CD4-positive, CD25-positive, alpha-beta regulatory T cell (primary cell): ENCODE data around the gene ASPM. TPM values are rescaled to one million over a fixed set of nuclear protein-coding genes. Genes with fewer than 3 reads are reported as not detected.
A peak's percentile ranks its signal among the peaks of the same experiment; 100 is the strongest.

Experiments used
- ATAC-seq, 2 donors: fragments of 150-1000 bp; cut with Tn5 transposase; one replicate each; pipeline ENCODE4 v1.10.0; 2021; ENCODE audit warnings: low read depth in 2 of 2, moderate number of reproducible peaks in 2 of 2, moderate library complexity in 1 of 2
- DNase-seq, 3 donors: peaks; one replicate each; pipeline versions ENCODE4 v3.0.0 to v3.0.0-alpha.2; 2012 to 2022; ENCODE audit warnings: mixed read lengths in 1 of 3
- H3K27ac ChIP-seq: one replicate; pipeline ENCODE4 v1.7.0; 2013; ENCODE audit warnings: mild to moderate bottlenecking, low read length; ENCODE audit not compliant: insufficient read depth, poor library complexity, severe bottlenecking
- H3K27me3 ChIP-seq: one replicate; pipeline ENCODE4 v1.7.0; 2013; ENCODE audit warnings: low read length; ENCODE audit not compliant: control insufficient read depth, insufficient read depth
- H3K36me3 ChIP-seq: one replicate; pipeline ENCODE4 v1.7.0; 2013; ENCODE audit warnings: mild to moderate bottlenecking, low read length, moderate library complexity; ENCODE audit not compliant: control insufficient read depth, insufficient read depth
- H3K4me1 ChIP-seq: 2 replicates; pipeline ENCODE4 v1.7.0; 2013; ENCODE audit warnings: mild to moderate bottlenecking, low read length; ENCODE audit not compliant: insufficient read depth, control insufficient read depth, poor library complexity, severe bottlenecking
- H3K4me3 ChIP-seq: one replicate; pipeline ENCODE4 v1.7.0; 2013; ENCODE audit warnings: low read depth, mild to moderate bottlenecking, low read length, moderate library complexity
- H3K9me3 ChIP-seq, 2 experiments: 1 replicate in 1 of 2; 2 replicates in 1 of 2; pipeline ENCODE4 v1.7.0; 2013; ENCODE audit warnings: low read length in 2 of 2, mild to moderate bottlenecking in 1 of 2, moderate library complexity in 1 of 2; ENCODE audit not compliant: control insufficient read depth in 2 of 2
- H3K27ac Mint-ChIP-seq, 3 donors: one replicate each; pipeline ENCODE4 v1.8.0; 2020 to 2022; ENCODE audit warnings: mild to moderate bottlenecking in 3 of 3, mixed read lengths in 3 of 3, moderate library complexity in 2 of 3
- H3K27me3 Mint-ChIP-seq: one replicate; pipeline ENCODE4 v1.8.0; 2022; ENCODE audit warnings: mild to moderate bottlenecking, mixed read lengths
- H3K36me3 Mint-ChIP-seq: one replicate; pipeline ENCODE4 v1.8.0; 2020; ENCODE audit warnings: mixed read lengths
- H3K4me1 Mint-ChIP-seq, 4 donors: one replicate each; pipeline ENCODE4 v1.8.0; 2020 to 2022; ENCODE audit warnings: mixed read lengths in 4 of 4, mild to moderate bottlenecking in 1 of 4
- H3K4me3 Mint-ChIP-seq, 4 donors: one replicate each; pipeline ENCODE4 v1.8.0; 2020 to 2022; ENCODE audit warnings: mild to moderate bottlenecking in 4 of 4, mixed read lengths in 4 of 4, moderate library complexity in 3 of 4
- H3K9me3 Mint-ChIP-seq, 7 donors: one replicate each; pipeline ENCODE4 v1.8.0; 2020 to 2022; ENCODE audit warnings: mixed read lengths in 7 of 7, mild to moderate bottlenecking in 3 of 7, moderate library complexity in 2 of 7
- polyA plus RNA-seq, 4 donors: library from polyadenylated mRNA; unstranded; fragments of 300-500 nt; fragmentation: Illumina TruSeq; gene quantifications; one replicate each; pipeline ENCODE4 v1.2.3, GENCODE V29; 2021
- total RNA-seq: library from RNA; stranded (reverse); gene quantifications from one replicate; pipeline ENCODE4 v1.2.3, GENCODE V29; 2022

ASPM gene
- total and polyA plus RNA-seq, 5 donors from 2014 or later = 0.37 to 3.2 (median 0.62) TPM

DNA sequence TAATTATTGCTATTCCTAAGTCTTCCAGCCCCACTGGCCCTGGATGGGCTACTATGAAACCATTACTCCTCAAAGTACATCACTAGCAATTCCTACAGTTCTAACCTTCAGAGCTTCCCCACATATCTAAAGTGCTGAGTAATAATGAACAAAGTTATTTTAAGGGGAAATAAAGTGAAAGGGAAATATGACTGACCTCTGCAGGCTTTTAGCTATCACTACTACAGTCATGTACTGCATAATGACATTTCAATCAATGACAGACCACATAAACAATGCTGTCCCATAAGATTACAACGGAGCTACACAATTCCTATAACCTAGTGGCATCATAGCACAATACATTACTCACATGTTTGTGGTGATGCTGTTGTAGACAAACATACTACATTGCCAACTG, 32.5 kb upstream of the ASPM start:
- DNase-seq (no peak), ATAC-seq (no peak)
- H3K27me3 ChIP-seq = no peaks in the 10 kb centered on the region
- H3K9me3 Mint-ChIP-seq = no peaks in the 10 kb centered on the region
- H3K27me3 Mint-ChIP-seq = no peaks in the 10 kb centered on the region
- peaks cover 12 to 33% (median 20%) of the 10 kb centered on the region in 4 donors for H3K4me1 Mint-ChIP-seq
- H3K27ac Mint-ChIP-seq = no peak overlapping the region
- H3K4me3 Mint-ChIP-seq = no peak overlapping the region
- no peaks in the 10 kb centered on the region for H3K9me3 ChIP-seq
- peaks cover 60% of the 10 kb centered on the region for H3K36me3 ChIP-seq
- no peak overlapping the region for H3K4me3 ChIP-seq
- peaks cover 13% of the 10 kb centered on the region for H3K36me3 Mint-ChIP-seq
- peaks cover 11% of the 10 kb centered on the region for H3K4me1 ChIP-seq
- H3K27ac ChIP-seq = no peak overlapping the region

DNA sequence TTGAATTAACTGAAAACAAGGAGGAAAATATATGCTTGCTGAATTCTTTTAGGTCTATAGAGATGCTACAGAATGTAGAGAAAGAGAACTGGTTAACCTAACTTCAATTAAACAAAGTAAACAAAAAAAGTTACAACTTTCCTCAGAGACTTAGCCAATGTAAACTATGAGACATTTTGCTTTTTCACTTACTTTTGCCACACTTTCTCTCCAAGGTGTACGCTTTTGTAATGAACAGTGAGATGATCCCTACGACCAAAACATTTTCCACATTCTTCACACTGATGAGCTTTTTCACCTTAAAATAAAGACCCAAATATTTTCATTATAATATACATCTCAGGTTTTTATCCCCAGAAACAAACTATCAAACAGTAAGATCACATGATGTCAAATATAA, 28.3 kb upstream of the ASPM start:
- no peaks in the 10 kb centered on the region for H3K27me3 ChIP-seq
- H3K27ac Mint-ChIP-seq = no peak overlapping the region
- no peak overlapping the region for H3K4me3 ChIP-seq
- H3K36me3 Mint-ChIP-seq = peaks cover 22% of the 10 kb centered on the region
- H3K27me3 Mint-ChIP-seq = no peaks in the 10 kb centered on the region
- no peaks in the 10 kb centered on the region for H3K4me1 ChIP-seq
- no peak overlapping the region for H3K27ac ChIP-seq
- H3K36me3 ChIP-seq = peaks cover 75% of the 10 kb centered on the region
- no peak overlapping the region for H3K4me3 Mint-ChIP-seq
- DNase-seq = no peak
- no peaks in the 10 kb centered on the region for H3K9me3 ChIP-seq
- H3K4me1 Mint-ChIP-seq = peaks cover 0 to 9% (median 5%) of the 10 kb centered on the region in 4 donors
- ATAC-seq = no peak
- no peaks in the 10 kb centered on the region for H3K9me3 Mint-ChIP-seq

DNA sequence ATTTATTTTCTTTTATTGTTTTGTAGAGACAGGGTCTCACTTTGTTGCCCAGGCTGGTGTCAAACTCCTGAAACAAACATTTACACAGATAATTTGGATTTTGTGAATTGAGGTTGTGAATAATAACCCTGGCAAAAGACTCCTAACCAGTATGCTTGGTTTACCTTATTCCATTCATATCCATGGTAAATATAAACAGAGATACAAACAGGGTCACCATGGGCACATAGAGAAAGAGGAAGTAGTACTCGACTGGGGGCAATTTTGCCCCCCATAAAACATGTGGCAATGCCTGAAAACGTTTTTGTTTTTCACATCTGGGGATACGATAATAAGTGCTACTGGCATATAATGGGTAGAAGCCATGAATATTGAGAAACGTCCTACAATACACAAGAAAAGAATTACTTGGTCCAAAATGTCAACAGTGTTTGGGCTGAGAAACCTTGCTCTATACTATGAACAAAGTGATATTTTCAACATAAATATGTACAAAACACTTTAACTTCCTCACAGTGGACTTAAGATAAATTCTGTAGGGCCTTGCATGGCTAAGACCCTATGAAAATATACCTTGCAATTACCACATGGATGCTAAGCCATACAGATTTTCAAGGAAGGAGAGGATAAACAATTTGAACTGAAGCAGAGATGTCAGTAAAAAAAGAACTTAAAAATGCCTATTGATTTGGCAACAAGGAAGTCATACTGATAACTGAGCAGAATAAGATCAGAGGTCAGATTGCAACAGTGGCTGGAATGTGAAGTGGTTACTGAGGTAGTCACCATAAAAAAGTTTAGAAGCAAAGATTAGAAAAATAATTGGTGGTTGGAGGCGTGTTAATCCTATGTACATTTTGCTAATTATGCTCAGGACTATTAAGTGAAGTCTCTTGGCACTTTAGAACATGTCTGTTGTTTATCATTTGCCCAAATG, 27.4 kb upstream of the ASPM start:
- Histone ChIP-seq H3K36me3 (peaks cover 69% of the 10 kb centered on the region), H3K4me1 (no peaks in the 10 kb centered on the region), H3K27me3 (no peaks in the 10 kb centered on the region), H3K4me3 (no peak overlapping the region), H3K27ac (no peak overlapping the region), H3K9me3 (no peaks in the 10 kb centered on the region)
- ATAC-seq (no peak), DNase-seq (no peak)
- Mint-ChIP-seq H3K27ac (peak overlapping the region in 2 of 3 donors; percentile 30 to 32), H3K36me3 (peaks cover 26% of the 10 kb centered on the region), H3K9me3 (no peaks in the 10 kb centered on the region), H3K27me3 (no peaks in the 10 kb centered on the region), H3K4me3 (no peak overlapping the region), H3K4me1 (peaks cover 0 to 11% (median 5%) of the 10 kb centered on the region in 4 donors)

DNA sequence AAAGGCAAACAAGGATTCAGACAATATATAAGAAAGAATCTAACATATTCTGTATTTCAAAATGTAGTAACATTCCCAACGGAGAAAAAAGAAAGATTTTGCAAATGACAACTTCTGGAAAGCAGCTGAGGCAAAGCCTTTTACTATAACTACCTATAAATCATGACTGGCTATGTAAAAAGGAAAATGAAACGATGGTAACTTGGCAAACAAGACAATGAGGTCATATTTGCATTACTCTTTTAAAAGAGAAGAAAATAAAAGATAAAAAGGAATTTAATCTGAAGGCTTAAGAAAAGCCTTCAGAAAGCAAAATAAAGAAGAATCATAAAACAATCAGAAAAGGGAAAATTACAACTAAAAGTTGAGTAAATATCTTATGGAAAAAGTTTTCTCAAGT, 25.1 kb upstream of the ASPM start:
- Mint-ChIP-seq H3K4me3 (no peak overlapping the region), H3K27me3 (no peaks in the 10 kb centered on the region), H3K9me3 (no peaks in the 10 kb centered on the region), H3K27ac (no peak overlapping the region), H3K36me3 (peaks cover 34% of the 10 kb centered on the region), H3K4me1 (peaks cover 0 to 12% (median 5%) of the 10 kb centered on the region in 4 donors)
- Histone ChIP-seq H3K27ac (no peak overlapping the region), H3K36me3 (peaks cover 66% of the 10 kb centered on the region), H3K27me3 (no peaks in the 10 kb centered on the region), H3K4me3 (no peak overlapping the region), H3K9me3 (no peaks in the 10 kb centered on the region), H3K4me1 (no peaks in the 10 kb centered on the region)
- ATAC-seq (no peak), DNase-seq (no peak)

DNA sequence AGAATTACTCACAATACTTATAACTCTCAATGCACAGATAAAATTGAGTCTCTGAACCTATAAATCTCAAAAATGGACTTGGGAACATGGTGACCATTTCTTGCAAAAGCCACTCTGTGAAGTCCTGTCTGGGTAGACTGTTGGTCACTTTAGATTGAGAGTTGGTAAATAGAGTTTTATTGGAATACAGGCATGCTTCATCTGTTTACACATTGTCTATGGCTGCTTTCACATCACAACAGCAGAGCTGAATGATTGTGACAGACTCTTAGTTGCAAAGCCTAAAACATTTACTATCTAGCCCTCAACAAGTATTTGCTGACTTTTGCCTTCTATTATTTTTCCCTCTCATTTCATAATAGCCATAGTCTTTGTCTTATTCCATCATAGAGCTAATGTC, 24.1 kb upstream of the ASPM start:
- Mint-ChIP-seq H3K4me3 (no peak overlapping the region), H3K36me3 (peaks cover 34% of the 10 kb centered on the region), H3K27me3 (no peaks in the 10 kb centered on the region), H3K4me1 (peaks cover 0 to 12% (median 5%) of the 10 kb centered on the region in 4 donors), H3K9me3 (no peaks in the 10 kb centered on the region), H3K27ac (no peak overlapping the region)
- Histone ChIP-seq H3K4me3 (no peak overlapping the region), H3K9me3 (no peaks in the 10 kb centered on the region), H3K27me3 (no peaks in the 10 kb centered on the region), H3K4me1 (no peaks in the 10 kb centered on the region), H3K27ac (no peak overlapping the region), H3K36me3 (peaks cover 59% of the 10 kb centered on the region)
- DNase-seq (no peak), ATAC-seq (no peak)

DNA sequence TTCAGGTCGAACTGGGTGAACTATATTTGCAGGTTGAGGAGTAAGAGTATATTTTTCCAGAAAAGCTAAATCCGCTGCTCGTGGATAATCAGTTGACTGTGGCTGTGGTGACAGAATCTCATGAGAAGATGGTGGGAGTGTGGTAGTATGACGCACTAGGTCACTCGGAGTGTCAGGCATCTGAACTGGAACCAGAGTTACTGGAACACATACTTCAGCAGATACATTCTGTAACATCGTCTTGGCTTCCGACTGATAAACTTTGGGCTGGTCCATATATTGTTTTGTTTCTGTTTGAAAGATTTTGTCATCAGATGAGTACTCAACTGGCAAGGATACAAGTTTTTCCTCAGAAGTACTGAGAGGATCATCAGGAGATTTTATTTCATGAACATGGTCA, 13.0 kb upstream of the ASPM start:
- H3K36me3 ChIP-seq = peaks cover 23% of the 10 kb centered on the region
- Mint-ChIP-seq H3K4me1 (peaks cover 8 to 13% (median 11%) of the 10 kb centered on the region in 4 donors), H3K9me3 (no peaks in the 10 kb centered on the region), H3K27me3 (no peaks in the 10 kb centered on the region), H3K27ac (no peak overlapping the region), H3K36me3 (peaks cover 25% of the 10 kb centered on the region), H3K4me3 (no peak overlapping the region)
- no peaks in the 10 kb centered on the region for H3K9me3 ChIP-seq
- DNase-seq = no peak
- H3K4me1 ChIP-seq = no peaks in the 10 kb centered on the region
- no peak for ATAC-seq
- no peak overlapping the region for H3K4me3 ChIP-seq
- no peaks in the 10 kb centered on the region for H3K27me3 ChIP-seq
- H3K27ac ChIP-seq = no peak overlapping the region

DNA sequence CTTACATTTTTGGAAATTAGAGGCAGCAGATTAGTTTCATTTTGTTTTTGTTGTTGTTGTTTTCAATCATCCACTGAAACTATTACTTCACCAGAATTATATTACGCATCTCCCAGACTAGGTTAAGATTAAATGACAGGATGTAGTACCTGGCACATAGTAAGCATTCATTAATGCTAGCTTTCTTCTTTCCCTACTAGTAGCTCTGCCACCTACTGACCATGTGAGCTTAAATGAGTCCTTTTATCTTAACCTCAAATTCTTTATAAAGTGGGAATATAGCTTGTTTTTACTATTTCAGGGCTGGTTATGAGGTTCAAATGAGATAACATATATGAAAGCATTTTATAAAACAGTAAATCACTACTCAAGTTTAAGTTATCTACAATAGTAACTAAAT, 10.2 kb upstream of the ASPM start:
- H3K4me3 Mint-ChIP-seq = no peak overlapping the region
- H3K4me1 ChIP-seq = no peaks in the 10 kb centered on the region
- H3K9me3 ChIP-seq = no peaks in the 10 kb centered on the region
- DNase-seq (no peak), ATAC-seq (no peak)
- peaks cover 17% of the 10 kb centered on the region for H3K36me3 Mint-ChIP-seq
- no peaks in the 10 kb centered on the region for H3K27me3 Mint-ChIP-seq
- no peaks in the 10 kb centered on the region for H3K9me3 Mint-ChIP-seq
- H3K4me1 Mint-ChIP-seq = peaks cover 0 to 16% (median 2%) of the 10 kb centered on the region in 4 donors
- peaks cover 23% of the 10 kb centered on the region for H3K36me3 ChIP-seq
- H3K4me3 ChIP-seq = no peak overlapping the region
- H3K27ac ChIP-seq = no peak overlapping the region
- no peak overlapping the region for H3K27ac Mint-ChIP-seq
- H3K27me3 ChIP-seq = no peaks in the 10 kb centered on the region

DNA sequence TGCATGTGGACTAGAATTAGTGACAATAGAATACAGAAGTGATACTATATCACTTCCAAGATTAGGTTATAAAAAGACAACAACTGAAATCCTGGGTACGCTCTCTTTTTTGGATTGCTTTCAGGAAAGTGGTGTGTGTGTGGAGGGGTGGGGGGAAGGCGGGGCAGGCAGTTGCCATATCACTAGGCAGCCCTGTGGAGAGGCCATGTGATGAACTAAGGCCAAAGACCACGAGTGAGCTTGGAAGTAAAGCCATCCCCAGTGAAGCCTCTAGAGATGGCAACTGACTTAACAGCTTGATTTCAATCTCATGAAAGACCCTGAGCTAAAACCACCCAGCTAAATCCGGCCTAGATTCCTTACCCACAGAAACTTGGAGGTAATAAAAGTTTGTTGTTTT, 6.2 kb upstream of the ASPM start:
- Mint-ChIP-seq H3K27ac (no peak overlapping the region), H3K4me3 (no peak overlapping the region), H3K9me3 (no peaks in the 10 kb centered on the region), H3K27me3 (peaks cover 6% of the 10 kb centered on the region), H3K4me1 (peaks cover 0 to 16% (median 2%) of the 10 kb centered on the region in 4 donors), H3K36me3 (peaks cover 2% of the 10 kb centered on the region)
- ATAC-seq (no peak), DNase-seq (no peak)
- Histone ChIP-seq H3K27ac (no peak overlapping the region), H3K4me1 (no peaks in the 10 kb centered on the region), H3K4me3 (no peak overlapping the region), H3K9me3 (no peaks in the 10 kb centered on the region), H3K27me3 (no peaks in the 10 kb centered on the region), H3K36me3 (no peaks in the 10 kb centered on the region)
